ENCODE measurements around the gene TRH.

The TRH gene, protein sequence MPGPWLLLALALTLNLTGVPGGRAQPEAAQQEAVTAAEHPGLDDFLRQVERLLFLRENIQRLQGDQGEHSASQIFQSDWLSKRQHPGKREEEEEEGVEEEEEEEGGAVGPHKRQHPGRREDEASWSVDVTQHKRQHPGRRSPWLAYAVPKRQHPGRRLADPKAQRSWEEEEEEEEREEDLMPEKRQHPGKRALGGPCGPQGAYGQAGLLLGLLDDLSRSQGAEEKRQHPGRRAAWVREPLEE

DNA sequence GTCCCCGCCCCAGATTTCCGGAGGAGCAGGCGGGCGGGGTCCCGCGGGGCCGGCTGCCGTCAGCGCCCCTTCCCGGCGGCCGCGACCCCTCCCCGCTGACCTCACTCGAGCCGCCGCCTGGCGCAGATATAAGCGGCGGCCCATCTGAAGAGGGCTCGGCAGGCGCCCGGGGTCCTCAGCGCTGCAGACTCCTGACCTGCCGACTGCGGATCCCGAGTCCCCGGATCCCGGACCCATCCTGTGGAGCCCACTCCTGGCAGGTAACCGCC is at the start of gene TRH:
Gene TRH (plus strand): TSS at position 157 of the 269 bp plus-strand sequence. CDS start 1,097 bp downstream, outside the sequence.
- DNase-seq (ENCODE audit: low read depth in 4 of 4, low spot score in 1 of 4), result no peak

GRCh38 chr3:129927072-129927471 is 47.4 kb upstream of the TRH start:
- no peak for DNase-seq (ENCODE audit: low read depth in 4 of 4, low spot score in 1 of 4)

DNA sequence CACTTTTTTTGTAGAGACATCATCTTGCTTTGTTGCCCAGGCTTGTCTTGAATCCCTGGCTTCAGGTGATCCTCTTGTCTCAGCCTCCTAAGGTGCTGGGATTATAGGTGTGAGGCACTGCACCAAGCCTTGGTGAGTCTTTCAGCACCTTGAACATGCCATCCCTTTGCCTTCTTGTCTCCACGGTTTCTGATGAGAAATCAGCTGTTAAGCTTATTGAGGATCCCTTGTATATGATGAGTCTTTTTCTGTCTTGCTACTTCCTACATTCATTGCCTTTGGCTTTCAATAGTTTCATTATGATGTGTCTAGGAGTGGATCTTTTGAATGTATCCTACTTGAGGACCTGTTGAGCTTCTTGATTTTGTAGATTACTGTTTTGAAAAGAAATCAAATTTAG is 45.1 kb upstream of the TRH start:
- DNase-seq (ENCODE audit: low read depth in 4 of 4, low spot score in 1 of 4), result no peak

- DNase-seq (ENCODE audit: low read depth in 4 of 4, low spot score in 1 of 4), result no peak
Observed at GRCh38 chr3:129933471-129933870, 41.0 kb upstream of the TRH start.

- DNase-seq (ENCODE audit: low read depth in 4 of 4, low spot score in 1 of 4), result peak in 2 of 4 experiments; percentile 3 to 7
Observed at GRCh38 chr3:129934234-129935123, 40.0 kb upstream of the TRH start.

DNA sequence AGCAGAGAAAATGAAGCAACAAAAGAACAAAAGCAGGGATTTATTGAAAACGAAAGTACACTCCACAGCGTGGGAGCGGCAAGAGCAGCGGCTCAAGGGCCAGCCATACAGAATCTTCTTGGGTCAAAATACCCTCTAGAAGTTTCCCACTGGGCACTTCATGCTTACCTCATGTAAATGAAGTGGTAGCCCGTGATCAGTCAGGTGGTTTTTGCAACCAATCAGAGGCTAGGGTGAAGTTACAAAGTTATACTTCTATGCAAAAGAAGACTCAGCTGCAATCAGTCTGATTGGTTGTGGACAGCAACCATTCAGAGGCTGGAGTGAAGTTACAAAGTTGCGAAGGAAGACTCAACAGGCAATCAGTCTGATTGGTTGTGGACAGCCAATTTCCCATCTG is 37.8 kb upstream of the TRH start:
- no peak for DNase-seq (ENCODE audit: low read depth in 4 of 4, low spot score in 1 of 4)

DNA sequence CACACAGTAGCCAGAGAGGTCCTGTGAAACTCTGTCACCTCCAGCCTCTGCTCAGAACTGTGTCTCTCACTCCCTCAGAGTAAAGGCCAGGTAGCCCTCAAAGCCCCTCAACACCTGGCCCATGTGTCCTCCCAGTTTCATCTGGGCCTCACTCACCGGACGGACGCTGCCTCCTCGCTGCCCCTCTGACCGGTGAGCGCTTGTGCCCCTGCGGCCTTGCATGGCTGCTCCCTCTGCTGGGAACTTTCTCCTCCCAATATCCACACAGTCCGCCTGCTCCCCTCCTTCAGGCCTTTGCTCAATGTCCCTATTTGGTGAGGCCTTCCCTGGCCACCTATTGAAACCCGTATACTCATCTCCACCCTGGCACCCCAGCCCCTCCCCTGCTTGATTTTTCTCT is 36.8 kb upstream of the TRH start:
- DNase-seq (ENCODE audit: low read depth in 4 of 4, low spot score in 1 of 4), result no peak

DNA sequence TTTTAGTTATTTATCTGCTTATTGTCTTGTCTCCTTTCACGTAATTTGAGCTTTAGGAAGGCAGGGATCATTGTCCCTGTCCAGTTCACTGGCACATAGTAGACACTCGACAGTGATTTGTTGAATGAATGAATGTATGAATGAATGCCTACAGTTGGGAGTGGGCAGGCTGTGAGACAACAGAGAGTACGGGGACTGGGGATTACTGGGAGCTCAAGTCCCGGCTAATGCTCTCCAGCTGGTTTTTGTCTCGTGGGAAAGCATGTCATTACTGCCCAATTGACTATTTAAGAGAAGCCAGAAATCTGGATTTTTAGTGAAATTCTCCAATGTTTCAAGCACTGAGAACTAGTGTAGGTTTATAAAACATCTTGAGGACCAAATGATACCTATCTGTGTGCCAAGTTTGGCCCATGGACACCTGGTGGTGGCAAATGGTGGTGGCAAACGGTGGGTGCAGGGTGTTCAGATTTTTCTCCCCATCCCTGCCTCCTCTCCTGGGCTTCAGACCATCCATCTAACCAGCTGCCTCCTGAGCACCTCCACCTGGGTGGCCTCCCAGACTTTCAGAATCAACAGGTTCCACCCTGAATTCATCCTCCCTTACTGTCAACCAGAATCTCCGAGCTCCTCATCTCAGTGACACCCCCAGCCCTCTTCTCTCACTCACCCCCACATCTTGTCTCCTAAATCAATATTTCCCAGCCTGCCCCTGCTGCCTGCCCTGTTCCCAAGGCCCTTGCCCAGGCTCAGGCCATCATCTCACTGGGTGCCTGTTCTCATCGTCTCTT is 36.2 kb upstream of the TRH start:
- DNase-seq (ENCODE audit: low read depth in 4 of 4, low spot score in 1 of 4), result no peak

GRCh38 chr3:129940086-129940485 is 34.4 kb upstream of the TRH start:
- DNase-seq (ENCODE audit: low read depth in 4 of 4, low spot score in 1 of 4), result no peak

GRCh38 chr3:129942296-129942695 is 32.2 kb upstream of the TRH start:
- DNase-seq (ENCODE audit: low read depth in 4 of 4, low spot score in 1 of 4), result peak in 1 of 4 experiments; percentile 30

DNA sequence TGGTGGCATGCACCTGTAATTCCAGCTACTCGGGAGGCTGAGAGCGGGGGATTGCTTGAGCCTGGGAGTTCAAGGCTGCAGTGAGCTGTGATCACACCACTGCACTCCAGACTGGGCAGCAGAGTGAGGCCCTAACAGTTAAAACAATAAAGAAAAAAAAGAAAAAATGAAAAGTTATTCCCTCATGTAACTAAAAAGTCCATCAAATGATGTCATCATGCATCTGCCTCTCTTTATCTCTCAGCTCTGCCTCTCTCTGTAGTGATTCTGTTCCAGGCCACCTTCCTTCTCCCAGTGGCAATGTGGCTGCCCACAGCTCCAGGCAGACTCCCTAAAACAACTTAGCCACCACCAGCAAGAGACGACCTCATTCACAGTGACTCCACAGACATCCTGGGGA is 31.5 kb upstream of the TRH start:
- DNase-seq (ENCODE audit: low read depth in 4 of 4, low spot score in 1 of 4), result no peak

GRCh38 chr3:129944709-129945108 is 29.8 kb upstream of the TRH start:
- DNase-seq (ENCODE audit: low read depth in 4 of 4, low spot score in 1 of 4), result no peak

DNA sequence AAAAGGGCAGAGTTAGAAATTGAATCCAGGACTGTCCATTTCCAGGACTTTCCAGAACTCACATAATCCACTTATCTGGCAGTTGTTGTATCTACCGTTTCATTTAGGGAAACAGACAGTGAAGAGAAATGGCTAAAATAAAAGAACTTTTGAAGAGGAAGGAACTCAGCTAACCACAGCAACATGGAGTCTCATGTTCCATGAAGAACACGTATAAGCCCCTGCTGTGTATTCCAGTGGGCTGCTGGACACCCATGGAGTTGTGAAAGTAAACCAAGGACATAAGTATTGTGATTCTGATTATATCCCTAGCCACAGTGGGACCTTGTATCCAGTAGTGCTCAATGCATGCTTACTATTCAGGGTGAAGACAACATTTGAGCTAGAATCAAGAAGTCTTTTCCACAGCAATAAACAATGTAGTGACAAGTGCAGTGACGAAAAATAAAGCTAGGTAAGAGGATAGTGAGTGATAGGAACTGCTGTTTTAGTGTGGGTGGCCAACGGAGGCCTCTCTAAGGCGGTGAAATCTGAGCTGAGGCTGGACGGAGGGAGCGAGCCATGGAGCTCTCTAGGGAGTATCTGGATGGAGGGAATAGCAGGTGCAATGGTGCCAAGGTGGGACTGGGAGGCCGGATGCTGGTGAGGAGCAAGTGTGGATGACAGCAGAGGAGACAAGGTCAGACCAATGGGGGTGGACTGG is 26.8 kb upstream of the TRH start:
- DNase-seq (ENCODE audit: low read depth in 4 of 4, low spot score in 1 of 4), result no peak

- DNase-seq (ENCODE audit: low read depth in 4 of 4, low spot score in 1 of 4), result no peak
Observed at GRCh38 chr3:129950318-129951046, 24.0 kb upstream of the TRH start.

DNA sequence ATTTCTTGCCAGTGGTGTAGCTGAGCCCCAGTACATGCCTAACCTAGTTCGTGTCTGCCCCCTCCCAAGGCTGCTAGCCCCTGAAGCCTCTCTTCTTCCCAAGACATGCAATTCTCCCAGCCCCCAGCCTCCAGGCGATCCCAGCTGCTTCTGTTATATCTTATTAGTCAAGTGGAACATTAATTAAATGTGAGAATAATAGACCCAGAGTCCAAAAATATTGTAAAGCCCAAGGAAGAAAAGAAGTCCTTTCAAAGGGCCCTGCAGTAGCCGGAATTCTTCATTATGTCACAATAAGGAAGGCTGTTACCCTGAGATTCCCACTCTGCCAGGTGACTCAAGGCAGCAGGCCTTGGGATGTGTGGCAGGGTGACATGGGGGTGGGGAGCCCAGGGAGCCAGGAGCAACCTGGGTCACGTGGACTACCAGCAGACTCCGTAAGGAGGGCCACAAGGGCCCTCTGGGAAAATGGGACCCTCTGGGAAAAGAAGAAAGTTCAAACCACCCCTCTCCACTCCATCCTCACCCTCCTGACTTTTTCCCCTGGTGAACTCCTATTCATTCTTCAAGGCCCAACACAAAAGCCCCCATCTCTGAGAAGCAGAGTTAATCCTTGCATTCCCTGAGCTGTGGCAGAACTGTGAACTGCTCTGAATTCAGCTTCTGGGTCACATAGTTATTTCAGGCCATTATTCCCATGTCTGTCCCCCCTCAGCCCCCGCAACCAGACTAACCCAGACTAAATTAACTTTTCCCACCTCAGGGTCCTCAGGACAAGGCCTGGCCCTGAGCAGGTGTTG is 21.8 kb upstream of the TRH start:
- no peak for DNase-seq (ENCODE audit: low read depth in 4 of 4, low spot score in 1 of 4)

DNA sequence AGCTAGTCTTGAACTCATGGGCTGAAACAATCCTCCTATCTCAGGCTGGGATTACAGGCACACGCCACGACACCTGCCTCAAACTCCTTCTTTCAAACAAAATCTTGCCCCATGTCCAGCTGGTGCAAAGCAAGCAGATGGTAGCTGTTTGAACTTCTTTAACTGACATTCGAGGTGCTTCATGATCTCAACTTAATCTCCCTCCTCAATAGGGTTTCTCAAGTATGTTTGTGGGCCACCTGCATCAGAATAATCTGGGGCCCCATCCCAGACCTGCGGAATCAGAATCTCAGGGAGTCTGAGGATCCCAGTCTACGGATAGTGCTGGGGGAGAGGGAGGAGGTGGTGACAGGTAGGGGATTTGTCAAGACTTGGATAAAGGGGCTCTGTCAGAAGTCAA is 20.9 kb upstream of the TRH start:
- DNase-seq (ENCODE audit: low read depth in 4 of 4, low spot score in 1 of 4), result no peak

GRCh38 chr3:129954514-129954913 is 20.0 kb upstream of the TRH start:
- no peak for DNase-seq (ENCODE audit: low read depth in 4 of 4, low spot score in 1 of 4)

DNA sequence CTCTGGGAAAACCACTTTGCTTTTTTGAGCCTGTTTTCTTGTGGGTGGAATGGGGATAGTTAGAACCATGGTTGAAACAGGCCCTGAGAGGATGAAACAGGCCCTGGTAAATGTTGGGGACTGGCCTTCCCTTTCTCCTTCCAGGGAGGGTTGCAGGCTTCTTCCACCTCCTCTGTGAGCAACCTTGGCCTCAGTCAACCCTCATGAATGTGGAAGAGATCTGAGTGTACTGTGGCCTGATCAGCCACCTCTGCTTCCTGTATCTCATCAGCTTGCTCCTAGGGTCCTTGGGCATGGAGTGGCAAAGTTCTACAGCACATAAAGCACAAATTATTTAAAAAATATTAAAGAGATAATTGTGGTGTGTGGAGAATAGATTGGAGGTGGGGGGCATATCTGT is 17.6 kb upstream of the TRH start:
- DNase-seq (ENCODE audit: low read depth in 4 of 4, low spot score in 1 of 4), result no peak

DNA sequence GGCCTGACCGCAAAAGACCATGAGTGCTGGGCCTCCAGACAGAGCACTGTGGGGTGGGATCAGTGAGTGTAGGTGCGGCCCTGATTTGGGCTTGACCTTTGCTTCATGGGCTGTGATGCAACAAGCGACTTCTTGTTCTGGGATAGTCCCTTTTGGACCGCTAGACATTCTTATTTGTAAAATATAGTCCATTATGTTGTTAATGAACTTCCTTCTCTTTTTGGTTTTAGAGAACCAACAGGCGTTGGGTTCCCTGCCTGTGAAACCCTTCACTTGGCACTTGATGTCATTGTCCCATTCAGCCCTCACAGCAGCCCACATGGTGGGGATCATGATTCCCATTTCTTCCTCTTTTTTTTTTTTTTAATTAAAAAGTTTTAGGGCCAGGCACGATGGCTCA is 15.8 kb upstream of the TRH start:
- no peak for DNase-seq (ENCODE audit: low read depth in 4 of 4, low spot score in 1 of 4)

DNA sequence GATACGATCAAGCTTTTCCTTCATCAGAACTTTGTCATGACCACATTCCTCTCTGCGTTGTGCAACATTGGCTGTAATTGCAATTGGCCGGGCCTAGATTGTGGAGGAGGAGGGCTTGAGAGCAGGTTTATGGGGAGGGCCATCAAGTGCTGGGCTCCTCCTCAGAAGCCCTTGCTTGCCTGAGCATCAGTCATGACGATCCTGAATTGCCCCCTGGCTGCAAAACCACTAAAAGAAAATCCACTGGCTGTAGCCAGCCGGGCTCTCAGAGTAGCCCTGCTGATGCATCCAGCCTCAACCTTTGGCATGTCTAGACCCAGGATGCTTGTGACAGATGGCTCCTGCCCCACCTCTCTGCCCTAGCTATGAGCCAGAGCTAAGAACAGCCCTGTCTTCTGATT is 13.4 kb upstream of the TRH start:
- no peak for DNase-seq (ENCODE audit: low read depth in 4 of 4, low spot score in 1 of 4)
